ENCODE measurements around the gene TRIM66.

Gene TRIM66

DNA sequence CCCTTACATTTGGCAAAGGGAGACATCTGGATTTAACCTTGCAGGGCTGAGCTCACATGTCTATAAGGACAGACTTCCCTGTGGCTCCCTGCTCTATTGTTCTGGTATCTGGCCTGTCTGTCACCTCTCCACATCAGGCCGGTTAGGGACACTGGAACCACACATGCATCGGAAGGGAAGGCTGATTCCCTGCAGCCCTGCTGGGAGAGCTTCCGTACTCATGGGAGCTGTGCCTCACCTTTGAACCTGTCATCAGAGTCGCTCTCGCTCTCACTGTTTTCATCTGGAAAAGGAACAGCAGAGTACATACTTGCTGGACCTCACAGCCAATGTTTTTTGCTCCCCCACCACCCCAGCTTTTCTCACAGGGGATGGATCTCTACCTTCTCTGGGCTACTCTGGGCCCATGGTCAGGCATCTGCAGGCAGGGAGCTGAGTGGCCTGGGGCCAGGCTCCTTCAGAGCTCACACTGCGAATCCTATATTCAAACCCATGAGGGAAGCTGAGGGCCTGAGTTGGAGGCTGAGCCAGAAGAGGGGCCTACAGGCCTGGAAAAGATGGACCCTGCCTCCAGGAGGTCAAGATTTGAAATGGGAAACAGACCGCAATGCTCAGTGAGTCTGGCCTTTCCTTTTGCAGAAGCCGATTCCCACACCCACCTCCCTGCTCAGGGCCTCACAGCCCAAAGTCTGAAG is 31.4 kb upstream of the TRIM66 start:
- DNase-seq (ENCODE audit: low spot score), result no peak

DNA sequence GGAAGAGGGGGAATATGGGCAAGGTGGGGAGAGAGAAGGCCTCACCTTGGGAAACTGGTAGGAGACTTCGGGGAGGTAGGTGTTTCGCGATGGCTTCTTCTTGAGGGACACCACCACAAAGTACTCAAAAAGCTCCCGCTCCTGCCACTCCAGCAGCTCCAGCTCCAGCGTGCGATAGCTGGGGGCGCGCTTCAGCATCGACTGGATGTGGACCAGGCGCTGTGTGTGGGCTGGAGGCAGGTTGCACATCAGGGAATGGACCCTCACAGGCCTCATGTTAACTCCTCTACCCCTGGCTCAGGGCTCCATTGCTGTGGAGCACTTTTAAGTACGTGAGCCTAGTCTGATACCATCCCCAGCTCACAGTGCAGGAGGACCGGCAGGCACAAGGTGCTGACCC is 30.0 kb upstream of the TRIM66 start:
- no peak for DNase-seq (ENCODE audit: low spot score)

DNA sequence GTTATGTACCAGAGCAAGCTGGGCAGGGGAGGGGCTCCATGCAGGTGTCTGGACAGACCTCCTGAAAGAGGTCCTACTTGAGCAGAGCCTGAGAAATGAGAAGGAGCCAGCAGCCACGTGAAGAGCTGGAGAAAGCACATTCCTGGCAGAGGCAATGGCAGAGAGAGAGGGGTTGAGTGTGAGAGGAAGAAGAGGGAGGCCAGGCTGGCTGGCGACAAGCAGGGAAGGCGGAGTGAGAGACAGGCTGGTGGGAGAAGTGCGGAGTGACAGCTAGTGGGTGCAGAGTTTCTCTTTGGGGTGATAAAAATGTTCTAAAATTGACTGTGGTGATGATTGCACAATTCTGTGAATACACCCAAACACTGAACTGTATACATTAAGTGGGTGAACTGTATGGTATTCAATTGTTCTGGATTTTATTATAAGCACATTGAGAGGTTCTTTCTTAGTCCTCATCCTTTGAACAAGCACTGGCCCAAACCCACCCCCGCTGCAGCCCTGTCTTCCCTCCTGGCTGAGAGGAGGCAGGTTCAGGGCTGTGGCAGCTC is 29.5 kb upstream of the TRIM66 start:
- no peak for DNase-seq (ENCODE audit: low spot score)

DNA sequence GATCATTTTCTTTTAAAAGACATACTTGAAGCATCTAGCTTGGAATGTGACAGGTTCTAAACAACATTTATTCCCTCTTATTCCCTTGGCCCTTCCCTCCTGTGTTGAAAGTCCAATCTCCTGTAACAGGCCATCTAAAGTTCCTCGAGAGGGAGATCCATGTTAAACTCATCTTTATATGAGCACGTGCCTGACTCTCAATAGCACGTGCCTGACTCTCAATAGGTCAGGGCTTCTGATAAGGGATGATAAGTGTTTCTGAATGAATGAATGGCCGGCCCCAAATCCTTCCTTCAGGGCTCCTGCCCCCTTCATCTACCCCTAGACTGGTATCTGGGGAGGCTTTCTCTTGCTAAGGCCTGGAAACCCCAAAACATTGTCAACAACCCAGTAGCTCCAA is 27.3 kb upstream of the TRIM66 start:
- DNase-seq (ENCODE audit: low spot score), result no peak

DNA sequence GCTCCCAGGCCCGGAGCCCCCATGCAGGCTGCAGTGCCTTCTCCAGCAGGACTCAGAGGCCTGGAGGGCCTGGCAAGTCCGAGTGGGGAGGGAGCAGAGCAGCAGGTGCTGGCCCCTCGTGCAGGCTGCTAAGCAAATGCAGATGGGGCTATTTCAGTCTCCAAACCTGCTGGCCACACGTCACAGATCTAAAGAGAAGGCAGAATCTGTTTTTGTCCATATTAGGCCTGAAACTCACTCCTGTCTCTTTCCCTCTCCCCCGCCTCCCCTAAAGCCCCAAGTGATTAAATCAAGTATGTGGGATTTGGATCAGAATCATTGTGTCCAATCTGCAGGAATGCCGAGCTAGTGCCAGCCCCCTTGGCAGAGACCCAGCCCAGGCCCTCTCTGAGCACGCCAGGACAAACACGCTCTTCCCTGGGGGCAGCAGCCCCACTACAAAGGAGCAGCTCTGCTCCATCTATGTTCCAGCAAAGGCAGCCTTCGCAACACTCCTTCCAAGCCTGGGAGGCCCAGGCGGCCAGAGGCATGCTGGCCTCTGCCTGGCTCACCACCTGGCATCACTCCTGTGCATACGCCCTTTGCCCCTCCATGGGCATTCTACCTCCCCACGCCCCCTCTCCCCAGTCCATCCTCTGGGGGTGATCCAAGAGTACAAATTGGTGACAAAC is 26.7 kb upstream of the TRIM66 start:
- DNase-seq (ENCODE audit: low spot score), result no peak

DNA sequence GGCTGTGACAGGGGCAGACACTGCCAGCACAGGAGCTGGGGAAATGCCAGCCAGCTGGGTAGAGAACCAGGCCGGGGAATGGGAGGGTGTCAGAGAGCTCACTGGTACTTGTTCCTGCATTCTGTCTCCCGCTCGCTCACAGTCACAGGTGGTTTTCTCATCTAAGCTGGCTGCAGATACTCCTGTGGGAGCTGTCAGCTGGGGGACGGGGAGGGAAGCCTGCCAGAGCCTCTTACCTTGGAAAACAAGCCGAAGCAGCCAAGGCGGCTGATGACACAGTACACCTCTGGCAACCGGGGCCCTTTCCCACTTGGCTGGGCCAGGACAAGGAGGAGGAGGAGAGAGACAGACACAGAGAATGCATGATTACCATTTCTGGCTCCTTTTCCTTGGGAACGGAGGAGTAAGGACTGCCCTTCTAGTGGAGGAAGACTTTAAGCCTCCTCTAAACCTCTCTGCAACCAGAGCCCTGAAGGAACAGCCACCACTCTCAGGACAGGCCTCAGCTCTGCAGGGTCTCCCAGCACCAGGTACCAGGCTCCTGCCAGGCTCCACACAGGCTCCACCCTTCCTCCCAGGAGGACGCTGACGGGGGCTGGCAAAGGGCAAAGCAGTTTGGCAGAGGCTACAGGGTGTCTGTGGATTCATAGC is 25.2 kb upstream of the TRIM66 start:
- DNase-seq (ENCODE audit: low spot score), result no peak

DNA sequence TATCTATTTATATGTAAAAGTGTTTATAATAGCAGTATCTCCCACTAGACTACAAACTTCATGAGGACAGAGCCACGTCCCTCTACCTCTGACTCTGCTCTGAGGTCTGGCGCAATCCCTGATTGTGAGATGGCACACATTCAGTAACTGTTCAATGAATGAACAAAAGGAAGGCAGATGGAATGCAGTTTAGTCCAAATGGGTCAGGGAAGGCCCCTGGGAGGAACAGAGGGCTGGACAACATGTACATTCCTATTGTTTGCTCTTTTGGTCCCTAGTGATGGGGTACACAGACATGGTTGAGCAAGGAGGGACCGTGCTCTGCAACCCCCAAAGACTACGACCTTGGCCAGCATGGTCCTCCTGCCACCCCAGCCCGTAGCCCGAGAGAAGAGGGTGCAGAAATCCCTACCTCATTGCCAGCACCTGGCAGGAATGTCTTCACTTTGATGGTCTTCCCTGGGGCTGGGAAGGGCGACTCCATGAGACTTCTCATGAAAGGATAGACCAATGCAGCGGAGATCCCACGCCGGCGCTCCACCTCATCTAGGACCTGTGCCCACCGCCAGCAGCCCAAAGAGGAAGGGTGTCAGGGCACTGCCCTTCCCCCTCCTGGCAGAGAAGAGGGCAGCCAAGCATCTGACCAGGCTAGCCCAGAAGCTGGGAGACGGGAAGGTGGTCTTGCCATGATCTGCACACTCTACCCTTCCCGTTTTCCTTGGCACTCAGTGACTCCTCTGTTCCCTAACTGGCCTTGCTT is 24.4 kb upstream of the TRIM66 start:
- DNase-seq (ENCODE audit: low spot score), result no peak

DNA sequence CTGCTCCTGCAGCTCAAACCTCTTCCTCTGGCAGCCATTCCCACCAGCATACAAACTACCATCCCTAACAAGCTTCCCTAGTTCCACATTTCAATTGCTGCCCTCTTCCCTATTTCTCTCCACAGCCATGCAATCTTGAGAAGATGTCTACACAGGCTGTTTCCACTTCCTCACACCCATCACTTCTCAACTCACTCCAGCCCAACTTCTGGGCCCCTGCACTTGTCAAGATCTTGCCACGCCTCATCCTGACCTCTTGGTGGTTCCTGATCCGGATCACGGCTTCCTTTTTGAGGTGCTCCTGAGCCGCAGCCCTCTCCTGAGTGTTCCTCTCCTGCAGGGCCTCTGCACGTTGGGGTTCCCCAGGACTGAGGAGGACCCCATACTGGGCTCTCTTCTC is 22.7 kb upstream of the TRIM66 start:
- DNase-seq (ENCODE audit: low spot score), result no peak

DNA sequence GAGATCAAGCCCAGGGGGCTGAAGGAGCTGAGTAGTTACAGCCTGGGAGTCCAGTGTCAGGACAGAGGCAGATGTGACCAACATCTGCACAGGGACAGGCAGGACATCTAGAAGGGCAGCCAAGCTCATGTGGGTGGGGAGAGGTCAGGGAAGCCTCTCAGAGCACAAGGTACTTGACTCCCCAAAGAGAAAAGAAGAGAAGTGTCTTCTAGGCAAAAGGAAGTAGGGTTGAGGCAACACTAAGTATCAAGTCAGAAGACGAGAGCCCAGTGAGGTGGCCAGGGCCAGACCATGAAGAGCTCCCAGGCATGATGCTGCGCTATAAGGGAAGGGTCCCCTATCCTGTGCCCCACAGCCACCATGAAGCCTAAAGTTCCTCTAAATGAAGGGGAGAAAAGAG is 21.7 kb upstream of the TRIM66 start:
- no peak for DNase-seq (ENCODE audit: low spot score)

DNA sequence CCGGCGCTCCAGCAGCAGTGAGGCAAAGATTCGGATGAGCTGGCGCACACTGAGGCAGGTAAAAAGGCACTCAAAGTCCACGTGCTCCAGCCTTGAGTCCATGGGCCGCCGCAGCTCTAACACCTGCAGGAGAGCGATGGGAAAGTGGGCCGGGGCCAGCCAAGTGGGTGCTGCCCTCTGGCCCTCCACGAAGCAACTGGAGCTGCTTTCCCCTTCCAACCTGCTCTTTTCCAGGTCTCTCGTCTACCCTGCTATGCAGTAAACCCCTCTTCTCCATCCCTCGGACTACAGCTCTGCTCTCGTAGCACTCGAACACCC is 20.1 kb upstream of the TRIM66 start:
- no peak for DNase-seq (ENCODE audit: low spot score)

DNA sequence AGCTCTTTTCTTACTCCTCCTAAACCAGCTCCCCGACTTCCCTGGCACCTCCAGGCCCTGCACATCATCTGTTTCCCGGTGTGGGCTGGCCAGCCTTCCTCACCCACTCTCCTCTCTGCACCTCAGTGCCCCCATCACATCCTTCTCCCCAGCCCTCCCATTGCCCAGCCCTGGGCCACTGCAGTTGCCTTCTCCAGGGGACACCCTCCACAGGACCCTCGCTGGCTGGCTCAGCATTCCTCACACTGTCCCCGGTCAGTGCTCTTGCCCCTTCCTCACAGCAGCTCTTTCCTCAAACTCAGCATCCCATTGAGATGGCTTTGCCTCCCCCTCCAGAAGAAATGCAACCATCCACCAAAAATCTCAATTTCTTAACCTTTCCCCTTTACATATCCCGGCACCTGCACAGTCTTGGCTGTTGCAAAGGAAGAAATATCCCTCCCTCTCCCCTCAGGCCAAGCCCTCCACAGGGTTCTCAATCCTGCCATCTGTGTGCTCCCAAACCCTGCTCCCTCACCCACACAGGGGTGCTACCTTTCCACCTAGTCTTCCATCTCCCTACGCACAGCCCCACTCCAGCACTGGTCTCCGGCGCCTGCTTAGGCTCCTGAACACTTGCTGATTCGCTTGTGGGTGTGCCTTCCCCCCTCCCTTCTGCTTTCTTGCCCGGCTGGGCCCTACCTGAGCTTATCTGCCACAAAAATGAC is 19.6 kb upstream of the TRIM66 start:
- no peak for DNase-seq (ENCODE audit: low spot score)

DNA sequence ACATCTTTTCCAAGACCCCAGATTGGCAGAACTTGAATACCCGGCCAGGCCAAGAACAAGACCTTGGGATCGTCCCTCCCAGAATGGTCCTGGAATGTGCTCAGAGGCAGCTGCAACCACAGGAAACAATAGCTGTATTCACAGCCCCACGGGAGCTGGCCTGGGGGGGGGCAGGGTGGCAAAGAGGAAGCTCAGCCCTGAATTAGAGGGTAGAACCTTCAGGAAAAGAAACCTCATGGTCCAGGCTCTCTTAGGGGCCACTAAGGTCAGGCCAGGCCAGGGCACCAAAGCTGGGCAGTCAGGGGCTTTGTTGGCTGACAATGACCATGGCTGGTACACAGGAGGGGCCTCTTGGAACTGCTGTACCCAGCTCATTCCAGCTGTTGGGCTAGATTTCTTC is 17.4 kb upstream of the TRIM66 start:
- DNase-seq (ENCODE audit: low spot score), result no peak

DNA sequence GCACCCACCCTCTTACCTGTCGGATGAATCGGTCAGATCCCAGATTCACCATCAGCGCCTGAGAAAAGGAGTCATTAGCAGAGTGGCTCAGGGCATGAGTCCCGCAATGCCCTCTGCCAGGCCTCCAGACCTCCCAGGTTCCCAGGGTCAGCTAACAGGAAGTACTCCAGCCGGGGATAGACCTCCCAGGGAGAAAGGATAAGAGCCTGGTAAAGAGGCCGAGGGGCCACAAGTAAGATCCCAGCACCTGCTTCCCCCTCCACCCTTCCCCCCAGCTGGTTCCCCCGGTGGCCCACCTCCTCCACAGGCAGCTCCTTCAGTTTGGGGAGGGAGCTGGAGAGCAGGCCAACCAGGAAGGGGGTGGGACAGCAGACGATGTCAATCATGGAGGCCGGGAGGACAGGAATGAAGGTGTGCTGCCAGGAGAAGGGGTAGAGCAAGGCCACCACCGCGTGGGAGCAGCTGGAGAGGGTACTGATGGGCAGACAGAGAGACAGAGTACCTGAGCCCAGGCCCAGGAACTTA is 16.5 kb upstream of the TRIM66 start:
- no peak for DNase-seq (ENCODE audit: low spot score)

DNA sequence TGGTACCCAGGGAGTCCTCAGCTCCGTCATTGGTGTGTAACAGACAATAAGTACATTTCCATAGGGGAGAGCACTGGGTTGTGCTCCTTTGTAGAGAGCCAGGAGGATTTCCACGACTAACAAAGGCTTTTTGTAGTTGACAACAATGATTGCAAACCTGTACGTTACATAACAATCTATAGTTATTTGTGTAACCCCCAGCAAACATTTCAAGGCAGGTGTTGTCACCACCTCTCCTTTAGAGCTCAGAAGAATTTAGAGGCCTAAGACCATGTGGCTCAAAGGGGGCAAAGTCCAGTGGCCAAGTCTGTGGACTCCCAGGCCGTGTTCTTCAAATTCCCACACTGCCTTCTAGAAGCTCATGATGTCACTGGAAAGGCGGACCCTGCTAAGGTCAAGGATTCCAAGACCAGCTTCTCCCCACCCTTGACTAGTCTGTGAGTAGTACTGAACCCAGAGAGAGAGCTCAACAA is 15.9 kb upstream of the TRIM66 start:
- DNase-seq (ENCODE audit: low spot score), result no peak

DNA sequence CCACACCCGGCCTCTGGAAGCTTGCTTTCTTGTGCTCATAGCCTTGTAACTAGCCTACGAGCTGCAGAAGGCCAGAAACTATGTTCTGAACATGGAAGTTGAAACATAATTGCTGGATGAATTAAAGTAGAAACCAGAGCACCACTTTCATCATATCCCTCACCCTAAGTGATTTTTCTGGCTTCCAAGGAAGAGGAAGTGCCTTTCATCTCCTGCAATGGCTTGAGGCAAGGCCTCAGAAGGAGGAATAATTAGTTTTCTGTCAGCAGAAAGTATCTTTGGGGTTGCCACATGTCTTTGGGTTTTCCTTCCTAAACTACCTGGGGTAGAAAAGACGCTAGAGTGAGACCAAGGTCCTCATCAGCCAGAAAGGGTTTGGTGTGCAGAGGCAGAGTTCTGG is 14.6 kb upstream of the TRIM66 start:
- DNase-seq (ENCODE audit: low spot score), result no peak

DNA sequence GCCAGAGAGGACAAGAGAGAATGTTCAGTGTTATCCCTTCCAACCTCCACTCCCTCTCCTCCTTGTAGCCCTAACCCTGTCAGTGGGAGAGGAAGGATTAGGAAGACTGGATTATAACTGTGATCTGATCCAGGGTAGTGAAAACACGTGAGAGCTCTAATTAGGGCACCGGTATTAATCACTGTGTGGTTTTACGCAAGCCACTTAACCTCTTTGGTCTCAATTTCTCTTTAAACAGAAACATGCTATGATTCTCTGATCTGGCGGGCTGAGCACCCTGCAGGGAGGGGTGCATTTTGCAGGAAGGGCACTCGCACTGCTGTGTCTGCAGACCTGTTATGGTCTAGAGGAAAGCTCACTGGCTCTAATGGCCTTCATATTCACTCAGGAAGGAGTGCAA is 11.7 kb upstream of the TRIM66 start:
- no peak for DNase-seq (ENCODE audit: low spot score)

DNA sequence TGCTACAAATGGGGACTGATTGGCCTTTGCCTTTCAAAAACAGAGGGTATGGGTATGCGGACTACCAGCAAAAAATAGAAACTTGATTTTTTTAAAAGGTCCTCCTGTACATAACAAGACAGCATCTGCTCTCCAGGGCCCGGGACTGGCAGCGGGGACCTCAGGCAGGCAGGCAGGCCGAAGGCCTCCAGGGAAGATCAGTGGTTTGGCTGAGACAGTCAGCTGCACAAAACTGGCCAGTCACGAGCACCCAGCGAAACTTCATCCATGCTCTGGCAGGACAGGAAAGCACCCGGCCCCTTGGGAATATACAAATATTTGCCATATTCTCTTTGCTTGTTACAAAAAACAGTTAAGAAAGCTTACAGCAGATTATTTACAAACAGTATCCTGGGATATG is 11.1 kb upstream of the TRIM66 start:
- no peak for DNase-seq (ENCODE audit: low spot score)

DNA sequence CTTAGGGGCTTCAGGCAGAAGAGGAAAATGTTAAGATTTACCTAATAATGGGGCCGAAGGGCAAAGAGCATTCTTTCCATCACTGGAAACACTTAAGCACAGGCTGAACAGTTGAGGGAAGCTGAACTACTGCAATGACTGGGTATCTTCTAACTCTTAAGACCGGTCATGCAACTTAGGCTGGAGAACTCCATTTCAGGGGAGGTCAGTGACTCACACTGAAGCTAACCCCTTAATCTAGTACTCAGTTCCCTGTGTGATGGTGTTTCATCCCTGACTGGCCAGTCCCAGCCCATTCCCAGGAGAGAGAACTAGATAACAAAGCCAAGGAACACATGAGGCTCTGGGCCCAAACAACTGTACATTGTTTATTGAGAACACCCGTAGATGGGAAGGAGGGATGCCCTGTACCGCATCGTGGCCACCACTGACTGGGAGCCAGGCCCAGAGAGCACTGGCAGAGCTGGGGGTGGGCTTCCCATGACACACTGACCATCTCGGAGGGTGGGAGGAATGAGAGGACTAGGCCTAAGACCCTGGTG is 10.6 kb upstream of the TRIM66 start:
- DNase-seq (ENCODE audit: low spot score), result no peak

DNA sequence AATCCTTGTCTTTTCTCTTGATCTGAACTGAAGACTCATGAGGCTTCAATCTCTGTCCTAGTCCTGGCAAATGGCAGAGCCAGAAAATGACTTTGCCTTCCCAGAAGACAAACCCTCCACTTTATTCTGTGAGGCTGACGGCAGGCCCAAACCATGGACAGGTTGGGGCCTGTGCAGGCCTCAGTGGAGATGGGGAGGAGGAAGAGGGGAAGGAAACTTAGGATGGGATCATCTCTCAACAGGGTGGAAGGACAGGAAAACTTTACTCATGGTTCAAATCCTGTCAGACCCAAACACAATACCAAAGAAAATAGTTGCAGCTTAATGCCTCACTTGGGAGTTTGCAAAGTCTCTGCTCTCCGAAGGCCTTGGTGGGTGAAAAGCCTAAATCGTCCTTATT is 10.0 kb upstream of the TRIM66 start:
- no peak for DNase-seq (ENCODE audit: low spot score)

DNA sequence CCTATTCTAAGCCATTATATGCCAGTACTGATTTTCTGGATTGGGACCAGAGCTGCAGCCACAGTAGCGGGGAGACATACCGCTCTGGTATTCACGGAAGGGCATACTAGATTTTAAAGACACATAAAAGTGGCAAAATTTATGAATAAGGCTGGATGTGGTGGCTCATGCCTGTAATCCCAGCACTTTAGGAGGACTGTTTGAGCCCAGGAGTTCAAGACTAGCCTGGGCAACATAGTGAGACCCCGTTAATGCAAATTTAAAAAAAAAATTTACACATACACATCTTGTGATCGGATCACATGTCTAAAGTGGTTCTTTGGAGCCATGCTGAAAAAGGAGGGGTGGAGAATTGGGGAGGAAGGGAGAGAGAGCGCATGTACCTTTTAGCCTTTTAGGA is 9.1 kb upstream of the TRIM66 start:
- no peak for DNase-seq (ENCODE audit: low spot score)
